Tongue (tissue), 2 donors: ENCODE measurements around the gene OR4Q2. TPM values are rescaled to one million over a fixed set of nuclear protein-coding genes. Genes with fewer than 3 reads are reported as not detected.
"Not testable (repeated sequence)": the region's sequence is repeated elsewhere in the genome, so short reads cannot be mapped to it uniquely, and the experiment has no call there.

ENCODE experiments used
- DNase-seq: peaks from one replicate; pipeline ENCODE4 v3.0.0-alpha.2; 2015
- total RNA-seq: library from RNA; depleted of rRNA; stranded (reverse); fragments of >200 nt; gene quantifications from one replicate; pipeline ENCODE4 v1.2.3, GENCODE V29; 2014

OR4Q2 gene
- total RNA-seq, result not detected

DNA sequence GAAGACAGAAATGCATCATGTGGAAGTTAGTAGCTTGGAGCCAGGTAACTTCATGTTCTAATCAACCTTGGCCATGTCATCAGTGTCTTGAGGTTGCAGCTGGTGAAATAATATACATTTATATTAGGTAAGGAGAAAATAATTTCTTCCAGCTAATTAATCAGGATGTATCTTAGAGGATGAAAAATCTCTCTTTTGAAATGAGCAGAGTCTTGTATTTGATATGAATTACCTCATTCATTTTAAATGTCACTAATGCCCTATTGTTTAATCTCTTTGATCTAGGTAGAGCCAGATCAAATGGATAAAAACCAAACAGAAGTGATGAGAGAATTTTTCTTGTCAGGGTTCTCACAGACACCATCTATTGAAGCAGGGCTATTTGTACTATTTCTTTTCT, at the start of gene OR4Q2:
OR4Q2 (plus strand) TSS at position 301 of the 400 bp plus-strand sequence.
- no peak for DNase-seq

DNA sequence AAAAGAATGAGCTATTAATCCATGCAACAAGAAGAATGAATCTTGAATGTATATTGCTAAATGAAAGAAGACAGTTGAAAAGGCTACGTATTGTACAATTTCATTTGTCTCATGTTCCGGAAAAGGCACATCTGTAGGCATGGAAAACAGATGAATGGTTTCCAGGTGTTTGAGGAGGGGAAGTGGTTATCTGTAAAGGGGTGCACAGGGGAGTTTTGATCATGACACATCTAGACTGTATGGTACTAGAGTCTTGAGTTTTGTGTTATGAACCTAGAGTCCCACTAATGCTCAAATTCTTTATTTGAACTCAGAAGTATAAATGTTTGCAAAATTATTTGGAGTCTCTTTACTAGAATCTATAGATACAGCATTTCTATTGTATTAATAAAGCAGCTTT, 32.2 kb upstream of the OR4Q2 start:
- not testable (repeated sequence) for DNase-seq

DNA sequence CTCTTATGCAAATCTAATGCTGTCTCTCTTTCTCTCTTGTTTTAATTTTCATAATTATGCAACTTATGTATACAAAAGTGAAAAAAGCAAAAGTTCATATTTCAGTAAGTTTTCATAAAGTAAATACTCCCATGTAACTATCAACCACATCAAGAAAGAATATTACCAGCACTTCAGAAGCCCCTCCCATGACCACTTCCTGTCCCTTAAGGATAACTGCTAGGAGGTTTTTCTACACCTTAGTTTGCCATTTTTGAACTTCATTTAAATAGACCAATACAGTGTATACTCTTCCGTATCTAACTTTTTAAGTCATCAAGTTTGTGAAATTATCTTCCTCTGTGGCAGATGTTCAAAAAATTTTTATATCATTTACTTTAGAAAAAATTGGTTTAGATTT, 27.1 kb upstream of the OR4Q2 start:
- no peak for DNase-seq

DNA sequence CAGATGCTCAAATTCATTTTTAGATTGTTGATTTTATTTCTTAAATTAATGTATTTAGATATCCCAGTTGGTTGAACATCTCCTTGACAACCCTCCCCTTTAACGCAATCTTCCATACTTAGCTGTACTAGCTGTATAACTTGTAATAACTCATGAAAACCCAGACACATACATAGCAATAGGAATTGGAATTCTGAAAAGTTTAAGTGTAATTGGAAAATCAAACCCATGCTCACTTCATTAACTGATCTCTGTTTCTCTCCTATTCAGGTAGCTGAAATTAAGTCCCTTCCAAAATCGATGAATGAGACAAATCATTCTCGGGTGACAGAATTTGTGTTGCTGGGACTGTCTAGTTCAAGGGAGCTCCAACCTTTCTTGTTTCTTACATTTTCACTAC, 26.7 kb upstream of the OR4Q2 start, which contains the start of gene OR4K15:
OR4K15 (plus strand) TSS at position 301 of the 400 bp plus-strand sequence; CDS start at position 301, 0 bp downstream.
- DNase-seq, result no peak

DNA sequence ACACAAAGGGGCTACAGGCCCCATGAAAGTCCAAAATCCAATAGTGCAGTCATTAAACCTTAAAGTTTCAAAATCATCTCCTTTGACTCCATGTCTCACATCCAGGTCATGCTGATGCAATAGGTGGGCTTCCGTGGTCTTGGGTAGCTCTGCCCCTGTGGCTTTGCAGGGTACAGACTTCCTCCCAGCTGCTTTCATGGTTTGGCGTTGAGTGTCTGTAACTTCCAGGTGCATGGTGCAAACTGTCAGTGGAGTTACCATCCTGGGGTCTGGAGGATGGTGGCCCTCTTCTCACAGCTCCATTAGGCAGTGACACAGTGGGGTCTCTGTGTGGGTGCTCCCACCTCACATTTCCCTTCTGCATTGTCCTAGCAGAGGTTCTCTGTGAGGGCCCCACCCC, 8.5 kb upstream of the OR4Q2 start:
- no peak for DNase-seq

DNA sequence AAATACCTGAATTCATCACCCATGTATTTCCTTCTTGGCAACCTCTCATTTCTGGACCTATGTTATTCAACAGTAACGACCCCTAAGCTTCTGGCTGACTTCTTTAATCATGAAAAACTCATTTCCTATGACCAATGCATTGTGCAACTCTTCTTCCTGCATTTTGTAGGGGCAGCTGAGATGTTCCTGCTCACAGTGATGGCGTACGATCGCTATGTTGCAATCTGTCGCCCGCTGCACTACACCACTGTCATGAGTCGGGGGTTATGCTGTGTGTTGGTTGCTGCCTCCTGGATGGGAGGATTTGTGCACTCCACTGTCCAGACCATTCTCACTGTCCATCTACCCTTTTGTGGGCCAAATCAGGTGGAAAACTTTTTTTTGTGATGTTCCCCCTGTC, 356 bp downstream of the OR4Q2 start:
- DNase-seq, result no peak

DNA sequence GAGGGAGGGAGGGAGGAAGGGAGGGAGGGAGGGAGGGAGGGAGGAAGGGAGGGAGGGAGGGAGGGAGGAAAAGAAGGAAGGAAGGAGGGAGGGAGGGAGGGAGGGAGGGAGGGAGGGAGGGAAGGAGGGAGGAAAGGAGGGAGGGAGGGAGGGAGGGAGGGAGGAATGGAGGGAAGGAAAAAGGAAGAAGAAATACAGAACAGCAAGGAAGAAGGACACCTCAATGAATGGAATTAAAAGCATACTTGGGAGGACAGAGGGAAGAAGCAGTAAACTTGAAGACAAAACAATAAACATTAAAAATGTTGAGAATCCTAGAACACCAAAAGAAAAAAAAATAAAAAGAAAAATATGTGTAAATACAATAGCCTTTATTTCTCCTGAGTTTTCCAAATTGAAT, 6.2 kb downstream of the OR4Q2 start:
- no peak for DNase-seq

DNA sequence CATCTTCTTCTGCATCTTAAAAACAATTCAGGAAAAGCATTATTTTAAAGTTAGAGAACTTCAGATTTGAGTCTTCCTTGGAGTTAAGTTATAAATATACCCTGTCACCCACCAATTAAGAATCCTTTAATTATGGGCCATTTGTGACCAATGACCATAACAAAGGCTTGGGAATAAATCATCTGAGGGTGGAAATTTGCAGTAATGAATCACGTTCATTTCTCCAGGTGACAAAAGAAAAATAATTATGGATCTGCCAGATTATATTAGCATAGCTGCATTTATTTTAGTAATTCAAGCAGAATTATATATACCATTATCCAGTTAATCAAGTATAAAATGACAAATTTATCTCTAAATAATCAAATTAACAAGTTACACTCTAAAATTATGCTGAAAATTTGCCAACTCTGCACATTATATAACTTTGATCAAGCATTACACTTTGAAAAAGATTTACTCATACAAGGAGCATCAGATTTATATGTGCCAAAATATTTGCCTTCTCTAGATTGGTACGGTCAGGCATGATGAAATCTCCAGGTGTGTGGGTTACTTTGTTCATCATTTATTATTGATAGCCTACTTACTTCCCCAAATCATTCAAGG, 17.4 kb downstream of the OR4Q2 start, which contains the start of gene OR4K14:
OR4K14 (minus strand) TSS at position 51 of the 609 bp plus-strand sequence. CDS start 4,114 bp downstream, outside the sequence.
- no peak for DNase-seq

DNA sequence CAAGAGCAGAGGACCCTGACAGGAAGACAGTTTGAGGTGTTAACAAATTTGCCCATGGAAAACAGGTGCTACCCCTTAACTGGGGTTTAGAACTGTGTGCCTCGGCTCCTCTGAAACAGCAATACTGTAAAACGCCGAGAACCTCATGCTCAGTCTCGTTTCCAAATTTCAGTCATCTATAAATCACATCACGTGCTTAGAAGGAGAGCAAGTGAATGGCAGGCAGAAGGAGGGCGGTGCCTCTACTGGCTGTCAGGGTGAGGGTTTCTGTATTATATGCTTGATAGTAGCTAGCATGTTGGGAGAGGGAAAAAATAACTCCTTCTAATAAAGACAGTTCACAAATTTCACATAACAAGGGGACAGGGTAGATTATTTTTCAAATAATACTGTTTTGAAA, 29.1 kb downstream of the OR4Q2 start:
- no peak for DNase-seq

DNA sequence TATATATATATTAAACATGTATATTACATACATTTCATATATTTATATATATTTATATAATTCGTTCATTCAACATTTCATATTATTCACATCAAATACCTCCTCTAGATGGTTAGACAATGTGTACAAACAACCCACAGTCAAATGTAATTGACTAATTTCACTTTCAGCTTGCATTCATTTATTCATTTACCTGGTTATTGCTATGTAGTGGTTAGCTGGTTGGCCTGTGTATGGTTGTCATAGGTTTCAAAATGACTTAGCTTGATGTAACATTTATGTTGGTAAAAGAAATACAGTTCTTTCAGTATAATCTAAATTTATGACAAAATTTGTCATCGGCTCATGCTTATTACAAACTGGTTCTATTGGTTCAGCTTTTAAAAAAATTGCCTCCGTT, 33.5 kb downstream of the OR4Q2 start:
- no peak for DNase-seq

DNA sequence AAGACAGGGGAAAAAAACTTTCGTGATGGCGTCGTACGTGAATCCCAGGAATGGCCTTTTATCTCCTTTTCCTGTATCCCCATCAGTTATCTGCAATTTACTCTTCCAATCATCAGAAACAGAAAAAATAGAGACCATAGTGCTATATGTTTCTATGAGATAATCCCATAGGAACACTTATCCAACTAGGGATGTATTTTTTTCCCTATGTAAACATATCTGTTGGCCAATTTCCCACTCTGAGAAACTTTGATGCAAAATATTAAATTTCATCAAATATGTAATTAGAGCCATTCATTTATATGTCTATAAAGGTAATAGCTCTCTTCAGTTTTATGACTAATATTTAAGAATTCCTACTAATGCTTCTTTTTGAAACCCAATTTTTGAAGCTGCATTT, 34.0 kb downstream of the OR4Q2 start, which contains the start of gene OR4K13:
OR4K13 (minus strand) TSS at position 101 of the 400 bp plus-strand sequence. CDS start 1,280 bp downstream, outside the sequence.
- no peak for DNase-seq

DNA sequence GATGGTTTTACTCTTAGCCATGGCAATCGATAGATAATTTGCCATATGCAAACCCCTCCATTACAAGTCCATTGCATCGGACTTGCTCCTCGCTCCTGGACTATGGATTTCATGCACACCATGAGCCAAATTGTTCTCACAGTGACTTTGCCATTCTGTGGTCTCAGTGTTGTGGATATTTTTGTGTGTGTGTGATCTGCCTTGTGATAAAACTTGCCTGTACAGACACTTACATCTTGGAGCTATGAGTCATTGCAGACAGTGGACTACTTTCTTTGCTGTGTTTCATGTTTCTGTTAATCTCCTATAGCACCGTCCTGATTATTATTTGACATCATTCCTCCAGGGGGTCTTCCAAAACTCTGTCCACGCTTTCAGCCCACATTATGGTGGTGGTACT, 42.3 kb downstream of the OR4Q2 start:
- DNase-seq, result no peak

DNA sequence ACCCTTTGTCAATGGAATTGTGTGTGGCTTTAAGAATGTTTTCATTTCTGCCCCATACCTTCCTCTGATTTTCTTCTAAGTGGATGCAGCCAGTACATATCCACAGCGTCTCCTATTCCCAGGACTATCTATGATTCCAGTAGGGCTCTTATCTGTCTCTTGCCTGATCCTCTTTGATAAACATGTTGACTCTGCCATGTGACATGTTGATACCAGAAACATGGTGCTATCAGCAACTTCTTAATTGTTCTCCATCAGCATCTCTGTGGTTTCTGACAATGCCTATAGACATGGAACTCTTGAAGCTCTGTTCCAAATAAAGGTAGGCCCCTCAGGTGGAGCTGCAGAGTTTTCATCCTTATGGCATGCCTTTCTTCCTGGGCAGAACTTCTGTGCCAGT, 46.2 kb downstream of the OR4Q2 start:
- DNase-seq, result no peak

Other genes starting within 250 kb of the OR4Q2 start
- not detected for gene OR4M1, start 228.7 kb upstream of the OR4Q2 start, total RNA-seq
- gene OR4N2, start 198.4 kb upstream of the OR4Q2 start, total RNA-seq, result not detected
- not detected for gene OR4K2, start 127.0 kb upstream of the OR4Q2 start, total RNA-seq
- gene OR4K5, start 81.6 kb upstream of the OR4Q2 start, total RNA-seq, result not detected
- gene OR4K1, start 71.2 kb upstream of the OR4Q2 start, total RNA-seq, result not detected
- not detected for gene OR4K15, start 26.6 kb upstream of the OR4Q2 start, total RNA-seq
- gene OR4K14, start 17.1 kb downstream of the OR4Q2 start, total RNA-seq, result not detected
- not detected for gene OR4K13, start 33.9 kb downstream of the OR4Q2 start, total RNA-seq
- not detected for gene OR4L1, start 57.9 kb downstream of the OR4Q2 start, total RNA-seq
- not detected for gene OR4K17, start 108.6 kb downstream of the OR4Q2 start, total RNA-seq
- gene OR4N5, start 136.7 kb downstream of the OR4Q2 start, total RNA-seq, result not detected
- gene OR11G2, start 188.7 kb downstream of the OR4Q2 start, total RNA-seq, result not detected
- gene OR11H6, start 221.5 kb downstream of the OR4Q2 start, total RNA-seq, result not detected
- not detected for gene OR11H7, start 226.8 kb downstream of the OR4Q2 start, total RNA-seq
- not detected for gene OR11H4, start 237.1 kb downstream of the OR4Q2 start, total RNA-seq